ENCODE measurements around the gene APBB1.
A peak's percentile ranks its signal among the peaks of the same experiment; 100 is the strongest.

Gene APBB1

DNA sequence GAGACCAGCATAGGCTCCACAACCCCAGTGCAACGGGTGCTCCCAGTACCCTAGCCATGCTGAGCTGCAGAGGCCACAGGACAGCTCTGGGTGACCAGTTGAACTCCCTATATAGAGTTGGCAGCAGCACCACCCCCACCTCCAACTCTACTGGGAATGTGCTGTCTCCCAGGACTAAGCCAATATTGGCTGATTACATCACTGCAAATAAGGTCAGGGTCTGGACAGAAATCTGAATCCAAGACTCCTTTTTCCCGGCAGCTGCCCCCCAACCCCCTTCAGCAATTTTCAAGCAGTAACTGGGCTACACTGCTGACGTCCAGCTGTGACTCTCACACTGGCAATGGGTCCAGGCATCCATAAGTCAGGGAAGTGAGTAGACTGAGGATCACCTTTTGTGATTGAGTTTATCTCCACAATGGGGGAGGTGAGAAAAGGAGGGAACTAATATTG, 22.0 kb upstream of the APBB1 start, which contains the start of gene HPX:
Gene HPX, minus strand, starts transcription at position 82 of the 453 bp plus-strand sequence. Its CDS starts 24 bp downstream, at position 58.
- no peaks in the 10 kb centered on the region for H3K36me3 ChIP-seq (ENCODE audit: insufficient read depth, low read length)
- no peaks in the 10 kb centered on the region for H3K9me3 ChIP-seq (ENCODE audit: low read length)
- H3K9ac ChIP-seq (ENCODE audit: low read length) = no peak within 1 kb of the TSS
- H3K4me1 ChIP-seq (ENCODE audit: insufficient read depth, low read length) = no peaks in the 10 kb centered on the region
- H3K4me3 ChIP-seq (ENCODE audit: low read depth in 1 of 2, low read length in 2 of 2) = no peak within 1 kb of the TSS
- H3K27ac ChIP-seq (ENCODE audit: low read depth, low read length) = no peak within 1 kb of the TSS
- H3K27me3 ChIP-seq (ENCODE audit: control insufficient read depth in 1 of 2, insufficient read depth in 2 of 2, low read length in 2 of 2) = no peaks in the 10 kb centered on the region

DNA sequence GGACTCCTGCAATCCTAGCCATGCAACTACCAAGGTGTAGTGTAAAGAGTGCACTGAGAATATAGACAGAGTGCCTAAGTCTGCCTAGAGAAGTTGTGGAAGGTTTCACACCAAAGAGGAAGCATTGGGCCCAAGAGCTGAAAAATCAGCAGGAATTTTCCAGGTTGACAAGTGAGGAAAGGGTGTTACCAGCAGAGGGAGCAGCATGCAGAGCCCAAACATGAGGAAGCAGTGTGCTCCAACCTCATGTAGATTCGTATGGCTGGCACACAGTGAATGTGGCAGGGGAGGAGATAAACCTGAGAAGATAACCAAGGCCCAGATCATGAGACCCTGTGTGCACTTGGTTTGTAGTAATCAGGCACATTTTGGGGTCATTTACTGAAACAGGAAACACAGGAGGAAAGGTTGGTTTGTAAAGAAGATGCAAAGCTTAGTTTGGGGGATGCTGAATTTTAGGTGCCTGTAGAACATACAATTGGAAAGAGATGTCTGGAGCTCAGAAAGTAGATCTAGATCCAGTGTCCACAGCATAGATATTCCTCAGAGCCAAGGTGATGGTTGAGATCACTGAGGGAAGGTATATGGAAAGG, 20.2 kb upstream of the APBB1 start:
- no peaks in the 10 kb centered on the region for H3K9me3 ChIP-seq (ENCODE audit: low read length)
- H3K36me3 ChIP-seq (ENCODE audit: insufficient read depth, low read length) = no peaks in the 10 kb centered on the region
- H3K27me3 ChIP-seq (ENCODE audit: control insufficient read depth in 1 of 2, insufficient read depth in 2 of 2, low read length in 2 of 2) = no peaks in the 10 kb centered on the region
- no peaks in the 10 kb centered on the region for H3K4me1 ChIP-seq (ENCODE audit: insufficient read depth, low read length)
- H3K27ac ChIP-seq (ENCODE audit: low read depth, low read length) = no peak overlapping the region
- no peak overlapping the region for H3K9ac ChIP-seq (ENCODE audit: low read length)
- H3K4me3 ChIP-seq (ENCODE audit: low read depth in 1 of 2, low read length in 2 of 2) = no peak overlapping the region

DNA sequence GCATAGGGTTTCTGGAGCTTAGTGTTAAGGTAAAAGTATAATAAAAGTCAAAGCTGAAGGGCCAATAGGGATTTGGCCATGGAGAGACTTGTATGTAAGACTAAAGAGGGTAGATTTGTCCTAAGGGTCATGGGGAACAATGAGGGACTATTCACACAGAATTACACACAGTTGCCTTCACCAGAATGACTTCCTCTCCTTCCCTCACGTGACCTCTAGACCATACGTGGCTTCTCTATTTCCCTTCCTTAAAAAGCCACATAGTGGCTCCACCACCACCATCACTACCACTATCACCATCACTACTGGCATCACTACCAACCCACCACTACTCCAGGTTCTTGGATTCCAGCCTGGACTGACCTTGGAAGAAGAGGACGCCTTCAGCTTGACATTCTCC, 19.1 kb upstream of the APBB1 start:
- no peak overlapping the region for H3K4me3 ChIP-seq (ENCODE audit: low read depth in 1 of 2, low read length in 2 of 2)
- H3K9ac ChIP-seq (ENCODE audit: low read length) = no peak overlapping the region
- no peaks in the 10 kb centered on the region for H3K27me3 ChIP-seq (ENCODE audit: control insufficient read depth in 1 of 2, insufficient read depth in 2 of 2, low read length in 2 of 2)
- H3K27ac ChIP-seq (ENCODE audit: low read depth, low read length) = no peak overlapping the region
- no peaks in the 10 kb centered on the region for H3K4me1 ChIP-seq (ENCODE audit: insufficient read depth, low read length)
- H3K9me3 ChIP-seq (ENCODE audit: low read length) = no peaks in the 10 kb centered on the region
- H3K36me3 ChIP-seq (ENCODE audit: insufficient read depth, low read length) = no peaks in the 10 kb centered on the region

DNA sequence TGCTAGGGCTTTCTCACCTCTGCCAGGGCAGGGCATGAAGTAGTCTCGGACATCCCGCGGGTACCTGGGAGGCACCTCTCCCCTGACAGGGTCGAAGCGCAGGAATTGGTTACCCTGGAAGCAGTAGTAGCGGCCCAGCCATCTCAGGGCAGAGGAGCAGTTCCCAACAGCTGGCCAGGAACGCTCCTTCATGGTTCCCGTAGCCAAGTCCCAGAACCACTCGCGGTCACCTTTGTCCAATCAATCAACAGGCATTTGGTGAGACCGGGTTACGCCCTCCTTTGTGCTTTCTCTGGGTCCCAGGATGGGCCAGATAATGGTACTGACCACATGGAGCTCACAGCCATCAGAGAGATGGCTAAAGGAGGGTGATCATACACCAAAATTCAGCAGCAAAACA, 18.5 kb upstream of the APBB1 start:
- no peaks in the 10 kb centered on the region for H3K36me3 ChIP-seq (ENCODE audit: insufficient read depth, low read length)
- H3K4me1 ChIP-seq (ENCODE audit: insufficient read depth, low read length) = no peaks in the 10 kb centered on the region
- no peak overlapping the region for H3K27ac ChIP-seq (ENCODE audit: low read depth, low read length)
- no peak overlapping the region for H3K9ac ChIP-seq (ENCODE audit: low read length)
- no peak overlapping the region for H3K4me3 ChIP-seq (ENCODE audit: low read depth in 1 of 2, low read length in 2 of 2)
- H3K27me3 ChIP-seq (ENCODE audit: control insufficient read depth in 1 of 2, insufficient read depth in 2 of 2, low read length in 2 of 2) = no peaks in the 10 kb centered on the region
- no peaks in the 10 kb centered on the region for H3K9me3 ChIP-seq (ENCODE audit: low read length)

DNA sequence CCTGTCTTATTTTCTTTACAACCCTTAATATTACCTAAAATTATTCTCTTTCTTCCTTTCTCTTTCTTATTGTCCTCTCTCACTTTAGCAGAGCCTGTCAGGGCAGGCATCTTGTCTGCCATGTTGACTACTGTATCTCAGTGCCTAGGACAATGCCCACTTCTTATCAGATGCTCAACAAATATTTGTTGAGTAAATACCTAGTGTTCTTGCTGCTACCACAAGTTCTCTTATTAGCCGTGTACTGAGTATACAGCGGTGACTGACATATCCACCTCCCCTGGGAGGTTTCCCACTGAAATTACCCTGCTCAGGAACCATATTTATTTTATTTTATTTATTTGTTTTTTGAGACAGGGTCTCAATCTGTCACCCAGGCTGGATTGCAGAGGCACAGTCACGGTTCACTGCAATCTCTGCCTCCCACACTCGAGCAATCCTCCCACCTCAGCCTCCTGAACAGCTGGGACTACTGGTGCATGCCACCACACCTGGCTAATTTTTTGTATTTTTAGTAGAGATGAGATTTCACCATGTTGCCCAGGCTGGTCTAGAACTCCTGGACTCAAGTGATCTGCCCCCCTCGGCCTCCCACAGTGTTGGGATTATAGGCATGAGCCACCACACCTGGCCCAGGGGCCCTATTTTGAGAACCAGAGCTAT, 15.2 kb upstream of the APBB1 start:
- Histone ChIP-seq H3K9me3 (ENCODE audit: low read length) (no peaks in the 10 kb centered on the region), H3K27ac (ENCODE audit: low read depth, low read length) (no peak overlapping the region), H3K27me3 (ENCODE audit: control insufficient read depth in 1 of 2, insufficient read depth in 2 of 2, low read length in 2 of 2) (no peaks in the 10 kb centered on the region)

DNA sequence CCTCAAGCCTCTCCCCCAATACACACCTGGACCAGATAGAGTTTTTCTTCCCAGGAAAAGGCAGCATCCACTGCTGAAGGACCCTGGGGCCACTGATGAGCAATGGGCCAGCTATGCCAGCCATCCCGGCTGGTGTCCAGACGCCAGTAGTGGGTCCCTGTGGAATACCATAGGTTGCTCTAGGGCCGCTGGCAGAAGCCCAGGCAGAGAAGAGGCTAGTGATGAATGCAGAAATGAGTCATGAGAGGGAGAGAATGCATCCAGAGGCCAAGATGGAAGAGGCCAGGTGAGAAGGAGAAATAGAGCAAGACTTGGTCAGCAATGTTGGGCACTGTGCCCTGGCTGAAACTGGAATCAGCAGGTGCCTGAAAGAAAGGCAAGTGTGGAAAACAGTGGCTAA, 13.0 kb upstream of the APBB1 start:
- H3K36me3 ChIP-seq (ENCODE audit: insufficient read depth, low read length) = no peaks in the 10 kb centered on the region
- no peak overlapping the region for H3K27ac ChIP-seq (ENCODE audit: low read depth, low read length)
- H3K4me3 ChIP-seq (ENCODE audit: low read depth in 1 of 2, low read length in 2 of 2) = no peak overlapping the region
- H3K9me3 ChIP-seq (ENCODE audit: low read length) = no peaks in the 10 kb centered on the region
- no peak overlapping the region for H3K9ac ChIP-seq (ENCODE audit: low read length)
- no peaks in the 10 kb centered on the region for H3K4me1 ChIP-seq (ENCODE audit: insufficient read depth, low read length)
- no peaks in the 10 kb centered on the region for H3K27me3 ChIP-seq (ENCODE audit: control insufficient read depth in 1 of 2, insufficient read depth in 2 of 2, low read length in 2 of 2)

More for the DNA sequence above, 15.2 kb upstream of the APBB1 start:
- Histone ChIP-seq H3K4me3 (ENCODE audit: low read depth in 1 of 2, low read length in 2 of 2) (no peak overlapping the region), H3K4me1 (ENCODE audit: insufficient read depth, low read length) (no peaks in the 10 kb centered on the region), H3K9ac (ENCODE audit: low read length) (no peak overlapping the region), H3K36me3 (ENCODE audit: insufficient read depth, low read length) (no peaks in the 10 kb centered on the region)

DNA sequence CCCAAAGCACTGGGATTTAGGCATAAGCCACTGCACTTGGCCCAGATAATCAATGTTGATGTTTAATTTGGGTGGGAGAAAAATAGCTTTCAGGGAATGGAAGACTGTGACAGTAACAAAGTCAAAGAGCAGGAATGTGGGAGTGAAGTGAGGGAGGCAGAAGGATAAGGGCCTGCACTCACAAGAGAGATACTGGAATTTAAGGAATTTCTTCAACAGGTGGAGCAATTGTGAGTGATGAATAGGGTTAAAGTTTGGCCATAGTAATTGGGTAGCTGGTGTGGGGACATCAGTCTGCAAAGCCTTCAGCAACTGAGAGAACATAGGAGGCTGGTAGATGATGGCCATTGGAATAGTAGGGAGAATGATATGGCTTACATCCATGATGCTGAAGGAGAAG, 8.6 kb upstream of the APBB1 start:
- Histone ChIP-seq H3K9ac (ENCODE audit: low read length) (no peak overlapping the region), H3K9me3 (ENCODE audit: low read length) (no peaks in the 10 kb centered on the region), H3K4me1 (ENCODE audit: insufficient read depth, low read length) (no peaks in the 10 kb centered on the region), H3K36me3 (ENCODE audit: insufficient read depth, low read length) (no peaks in the 10 kb centered on the region), H3K27ac (ENCODE audit: low read depth, low read length) (no peak overlapping the region), H3K4me3 (ENCODE audit: low read depth in 1 of 2, low read length in 2 of 2) (no peak overlapping the region), H3K27me3 (ENCODE audit: control insufficient read depth in 1 of 2, insufficient read depth in 2 of 2, low read length in 2 of 2) (no peaks in the 10 kb centered on the region)

DNA sequence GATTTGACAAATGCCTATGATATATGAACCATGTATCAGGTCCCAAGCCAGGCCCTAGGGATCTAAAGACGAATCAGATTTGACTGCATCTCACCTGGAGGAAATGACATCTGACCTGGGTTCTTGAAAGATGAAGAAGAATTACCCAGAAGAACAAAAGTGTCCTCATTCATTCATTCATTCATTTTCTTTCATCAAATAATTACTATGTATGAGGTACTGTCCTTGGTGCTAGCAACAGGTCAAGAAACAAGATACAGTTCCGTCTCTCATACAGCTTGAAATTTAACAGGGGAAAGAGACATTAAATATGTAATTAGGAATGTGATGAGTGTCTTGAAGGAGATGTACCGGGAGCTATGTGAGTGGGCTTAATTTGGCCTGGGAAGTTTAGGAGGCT, 1.8 kb upstream of the APBB1 start:
- no peak overlapping the region for H3K9ac ChIP-seq (ENCODE audit: low read length)
- no peak overlapping the region for H3K27ac ChIP-seq (ENCODE audit: low read depth, low read length)

DNA sequence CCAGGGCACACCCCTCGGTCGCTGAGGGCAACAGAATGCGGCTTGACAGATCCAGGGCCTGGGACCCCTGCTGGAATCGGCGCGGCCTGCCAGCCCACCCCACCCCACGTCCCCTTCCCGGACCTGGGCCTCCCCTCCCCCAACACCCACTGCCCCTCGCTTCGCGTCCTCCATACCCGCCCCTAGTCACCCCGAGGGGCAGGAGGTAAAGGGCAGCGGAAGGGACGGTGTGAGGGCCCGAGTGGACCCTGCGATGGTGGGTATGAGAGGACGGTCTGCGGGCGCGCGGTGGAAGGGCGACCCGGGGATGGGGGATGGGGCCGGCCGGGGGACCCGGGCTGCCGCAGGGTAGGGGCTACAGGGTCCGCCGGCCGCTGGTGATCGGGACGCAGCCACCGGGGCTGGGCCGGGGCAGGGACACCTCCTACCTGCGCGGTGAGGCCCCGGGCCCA, 311 bp downstream of the APBB1 start:
- Histone ChIP-seq H3K4me1 (ENCODE audit: insufficient read depth, low read length) (peaks cover 31% of the 10 kb centered on the region), H3K27me3 (ENCODE audit: control insufficient read depth in 1 of 2, insufficient read depth in 2 of 2, low read length in 2 of 2) (no peaks in the 10 kb centered on the region), H3K27ac (ENCODE audit: low read depth, low read length) (peak overlapping the region; percentile 87), H3K9me3 (ENCODE audit: low read length) (no peaks in the 10 kb centered on the region), H3K36me3 (ENCODE audit: insufficient read depth, low read length) (no peaks in the 10 kb centered on the region), H3K9ac (ENCODE audit: low read length) (peak overlapping the region; percentile 55), H3K4me3 (ENCODE audit: low read depth in 1 of 2, low read length in 2 of 2) (peak overlapping the region; percentile 52 to 69)

More for the DNA sequence above, 1.8 kb upstream of the APBB1 start:
- no peak overlapping the region for H3K4me3 ChIP-seq (ENCODE audit: low read depth in 1 of 2, low read length in 2 of 2)
- H3K4me1 ChIP-seq (ENCODE audit: insufficient read depth, low read length) = peaks cover 21% of the 10 kb centered on the region
- H3K9me3 ChIP-seq (ENCODE audit: low read length) = no peaks in the 10 kb centered on the region
- no peaks in the 10 kb centered on the region for H3K27me3 ChIP-seq (ENCODE audit: control insufficient read depth in 1 of 2, insufficient read depth in 2 of 2, low read length in 2 of 2)
- H3K36me3 ChIP-seq (ENCODE audit: insufficient read depth, low read length) = no peaks in the 10 kb centered on the region

DNA sequence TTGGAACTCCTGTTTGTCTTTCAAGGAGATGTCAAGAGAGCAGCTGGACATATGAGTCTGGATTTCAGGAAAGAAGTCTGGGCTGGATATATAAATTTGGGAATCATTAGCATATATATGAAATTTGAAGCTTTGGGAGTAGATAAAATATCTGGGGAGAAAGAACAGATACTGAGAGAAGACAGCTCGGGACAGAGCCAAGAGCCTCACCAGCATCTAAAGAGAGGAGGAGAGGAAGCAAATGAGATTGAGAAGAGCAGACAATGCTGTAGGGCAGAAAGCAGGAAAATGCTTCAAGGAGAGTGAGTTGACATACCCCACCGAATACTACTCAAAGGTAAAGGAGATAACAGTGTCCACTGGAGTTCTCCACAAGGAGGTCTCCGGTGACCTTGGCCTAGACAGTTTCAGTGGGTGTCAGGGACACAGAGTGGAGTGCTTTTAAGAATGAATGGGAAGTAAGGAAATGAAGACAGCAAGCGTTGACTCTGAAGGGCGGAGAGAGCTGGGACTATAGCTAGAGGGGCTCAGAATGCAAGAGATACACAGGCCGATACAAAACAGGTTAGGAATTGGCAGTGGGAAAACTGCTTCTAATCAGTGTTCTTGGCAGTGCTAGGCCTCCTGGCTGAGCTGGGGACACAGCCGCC, 862 bp downstream of the APBB1 start:
- peak overlapping the region; percentile 55 for H3K9ac ChIP-seq (ENCODE audit: low read length)
- H3K27me3 ChIP-seq (ENCODE audit: control insufficient read depth in 1 of 2, insufficient read depth in 2 of 2, low read length in 2 of 2) = no peaks in the 10 kb centered on the region
- H3K4me3 ChIP-seq (ENCODE audit: low read depth in 1 of 2, low read length in 2 of 2) = peak overlapping the region; percentile 52 to 69
- H3K9me3 ChIP-seq (ENCODE audit: low read length) = no peaks in the 10 kb centered on the region
- no peaks in the 10 kb centered on the region for H3K36me3 ChIP-seq (ENCODE audit: insufficient read depth, low read length)
- H3K27ac ChIP-seq (ENCODE audit: low read depth, low read length) = peak overlapping the region; percentile 87
- H3K4me1 ChIP-seq (ENCODE audit: insufficient read depth, low read length) = peaks cover 31% of the 10 kb centered on the region

DNA sequence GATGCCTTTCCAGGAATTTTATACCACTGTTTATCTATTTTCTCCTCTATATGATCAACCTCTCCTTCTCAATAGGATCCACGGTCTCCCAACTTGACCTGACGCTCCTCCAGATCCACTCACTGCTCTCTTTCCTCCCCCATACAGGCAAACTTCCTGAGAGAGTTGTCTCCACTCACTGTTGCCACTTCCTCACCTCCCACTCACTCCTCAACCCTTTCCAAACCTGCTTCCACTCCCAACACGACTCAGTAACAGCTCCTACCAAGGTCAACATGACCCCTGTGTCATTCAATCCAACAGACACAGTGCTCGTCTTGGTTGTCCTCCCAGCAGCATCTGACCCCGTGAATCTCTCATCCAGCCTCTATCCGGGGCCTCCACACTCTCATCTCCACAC, 3.1 kb downstream of the APBB1 start:
- no peaks in the 10 kb centered on the region for H3K36me3 ChIP-seq (ENCODE audit: insufficient read depth, low read length)
- no peaks in the 10 kb centered on the region for H3K9me3 ChIP-seq (ENCODE audit: low read length)
- no peaks in the 10 kb centered on the region for H3K27me3 ChIP-seq (ENCODE audit: control insufficient read depth in 1 of 2, insufficient read depth in 2 of 2, low read length in 2 of 2)
- H3K4me1 ChIP-seq (ENCODE audit: insufficient read depth, low read length) = peaks cover 31% of the 10 kb centered on the region
- H3K9ac ChIP-seq (ENCODE audit: low read length) = no peak overlapping the region
- H3K27ac ChIP-seq (ENCODE audit: low read depth, low read length) = no peak overlapping the region
- H3K4me3 ChIP-seq (ENCODE audit: low read depth in 1 of 2, low read length in 2 of 2) = no peak overlapping the region
